Activated B cell treated with CpG ODN at 0.5 μM for 24 hours (primary cell): ENCODE measurements around the gene FBXO24. TPM values are rescaled to one million over a fixed set of nuclear protein-coding genes. Genes with fewer than 3 reads are reported as not detected.

Experiments used
- ATAC-seq: fragments of 200-7000 bp; cut with Tn5 transposase; one replicate; pipeline ENCODE4 v1.10.0; 2021; ENCODE audit warnings: low read depth, mild to moderate bottlenecking, moderate library complexity
- CTCF ChIA-PET: fragments of 350-600 bp; sonication (Branson Sonifier 250); formaldehyde crosslinking; loops from one replicate; lab custom pipeline; 2021; ENCODE audit warnings: antibody characterized with exemption; lab: Charles Lee
- POLR2A ChIA-PET: fragments of 350-600 bp; sonication (Branson Sonifier 250); formaldehyde crosslinking; loops from one replicate; lab custom pipeline; 2021; ENCODE audit warnings: antibody characterized with exemption; lab: Charles Lee
- DNase-seq: peaks from one replicate; pipeline ENCODE4 v3.0.0; 2022
- H3K27ac Mint-ChIP-seq: one replicate; pipeline ENCODE4 v1.8.0; 2020; ENCODE audit warnings: mixed read lengths
- H3K27me3 Mint-ChIP-seq: one replicate; pipeline ENCODE4 v1.8.0; 2021; ENCODE audit warnings: mixed read lengths
- H3K36me3 Mint-ChIP-seq: one replicate; pipeline ENCODE4 v1.8.0; 2021; ENCODE audit warnings: low read depth, mixed read lengths
- H3K4me1 Mint-ChIP-seq: one replicate; pipeline ENCODE4 v1.8.0; 2021; ENCODE audit warnings: mixed read lengths
- H3K4me3 Mint-ChIP-seq: one replicate; pipeline ENCODE4 v1.8.0; 2020; ENCODE audit warnings: mild to moderate bottlenecking, mixed read lengths
- H3K9me3 Mint-ChIP-seq: one replicate; pipeline ENCODE4 v1.8.0; 2020; ENCODE audit warnings: mixed read lengths
- CTCF ChIP-seq: fragments of 200-600 bp; IDR thresholded peaks from one replicate; pipeline ENCODE4 v1.8.0; 2022; ENCODE audit warnings: antibody characterized with exemption, mild to moderate bottlenecking
- intact Hi-C: fragments of 100-400 bp; cut with micrococcal nuclease; formaldehyde crosslinking; loops from one replicate; pipeline ENCODE4 v1.15.1; 2024
- total RNA-seq: library from RNA; stranded (reverse); gene quantifications from 2 replicates; pipeline ENCODE4 v1.2.3, GENCODE V29; 2022

The FBXO24 gene
- total RNA-seq, 1 donor from 2014 or later = 1.9 TPM

DNA sequence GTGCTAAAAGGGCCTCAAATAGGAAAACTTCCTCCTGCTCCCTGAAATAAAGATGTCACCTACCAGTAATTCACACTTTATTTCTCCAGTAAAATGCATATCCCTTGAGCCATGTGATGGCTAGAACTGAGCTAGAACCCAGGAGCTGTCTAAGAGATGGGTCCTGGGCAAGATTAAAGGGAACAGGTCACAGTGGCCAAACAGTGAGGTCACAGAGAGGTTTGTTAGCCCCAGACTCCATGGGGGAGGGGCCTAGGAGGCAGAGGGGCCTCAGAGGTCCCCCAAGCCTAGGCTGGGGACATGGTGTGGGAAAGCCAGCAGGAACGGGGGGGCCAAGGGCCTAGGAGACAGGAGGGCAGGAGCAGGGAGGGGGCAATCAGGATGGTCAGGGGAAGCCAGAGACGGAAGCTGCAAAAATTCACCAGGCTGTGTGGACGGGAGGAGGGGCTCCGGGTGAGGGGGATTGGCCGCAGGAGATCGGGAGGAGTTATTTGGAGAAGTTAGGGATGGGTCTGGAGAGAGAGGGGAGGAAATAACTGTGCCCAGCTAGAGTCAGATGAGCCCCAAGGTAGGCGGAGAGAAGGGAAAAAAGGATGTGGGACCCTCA lies 3.3 kb downstream of the FBXO24 start:
- Mint-ChIP-seq H3K27me3 (peaks cover 11% of the 10 kb centered on the region), H3K27ac (no peak overlapping the region), H3K4me1 (peaks cover 15% of the 10 kb centered on the region), H3K9me3 (no peaks in the 10 kb centered on the region), H3K36me3 (peaks cover 4% of the 10 kb centered on the region), H3K4me3 (no peak overlapping the region)
- intact Hi-C loops = loop anchor here (5.0 kb wide), 3 partner anchors 103 to 1447 kb away; partner anchors contain the start of genes GIGYF1, SMURF1 and TRAPPC14
- ChIA-PET CTCF (interaction anchor here (0.9 to 1.9 kb wide), 5 partner anchors 13 to 102 kb away, joined by 3 to 24 read pairs (median 4); partner anchors contain the start of gene PCOLCE), POLR2A (interaction anchor here (0.7 to 1.3 kb wide), 2 partner anchors 84 to 441 kb away, joined by 3 read pairs; partner anchors contain the start of genes GNB2 and LAMTOR4)
- ATAC-seq = no peak
- no peak for DNase-seq
- no peak for TF ChIP-seq CTCF

GRCh38 chr7:100590077-100590737 lies 4.1 kb downstream of the FBXO24 start:
- H3K27ac Mint-ChIP-seq = no peak overlapping the region
- DNase-seq (no peak), ATAC-seq (no peak)
- CTCF ChIA-PET = interaction anchor here (1.9 kb wide), 1 partner anchor 26 kb away, joined by 24 read pairs; no protein-coding TSS in a partner anchor
- TF ChIP-seq CTCF = no peak
- H3K27me3 Mint-ChIP-seq = peaks cover 11% of the 10 kb centered on the region
- H3K9me3 Mint-ChIP-seq = no peaks in the 10 kb centered on the region
- no peak overlapping the region for H3K4me3 Mint-ChIP-seq
- peaks cover 7% of the 10 kb centered on the region for H3K4me1 Mint-ChIP-seq
- POLR2A ChIA-PET = no interaction called here
- intact Hi-C loops = no loop called here
- H3K36me3 Mint-ChIP-seq = peaks cover 4% of the 10 kb centered on the region

DNA sequence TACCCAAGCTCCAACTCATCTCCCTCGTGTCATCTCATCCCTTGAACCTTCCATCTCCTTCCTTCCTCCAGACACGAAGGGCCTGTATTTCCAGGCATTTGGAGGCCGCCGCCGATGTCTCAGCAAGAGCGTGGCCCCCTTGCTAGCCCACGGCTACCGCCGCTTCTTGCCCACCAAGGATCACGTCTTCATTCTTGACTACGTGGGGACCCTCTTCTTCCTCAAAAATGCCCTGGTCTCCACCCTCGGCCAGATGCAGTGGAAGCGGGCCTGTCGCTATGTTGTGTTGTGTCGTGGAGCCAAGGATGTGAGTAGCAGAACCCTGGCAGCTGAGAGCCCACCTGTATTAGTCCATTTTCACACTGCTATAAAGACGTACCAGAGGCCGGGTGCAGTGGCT lies 5.5 kb downstream of the FBXO24 start:
- DNase-seq = no peak
- H3K27ac Mint-ChIP-seq = no peak overlapping the region
- ATAC-seq = no peak
- intact Hi-C loops = no loop called here
- peaks cover 11% of the 10 kb centered on the region for H3K27me3 Mint-ChIP-seq
- POLR2A ChIA-PET = interaction anchor here (0.6 to 0.7 kb wide), 3 partner anchors 31 to 261 kb away, joined by 3 to 4 read pairs (median 4); no protein-coding TSS in a partner anchor
- H3K4me1 Mint-ChIP-seq = peaks cover under 1% of the 10 kb centered on the region
- H3K36me3 Mint-ChIP-seq = peaks cover under 1% of the 10 kb centered on the region
- H3K9me3 Mint-ChIP-seq = no peaks in the 10 kb centered on the region
- H3K4me3 Mint-ChIP-seq = no peak overlapping the region
- no peak for TF ChIP-seq CTCF
- CTCF ChIA-PET = no interaction called here

- CTCF ChIA-PET = no interaction called here
- Mint-ChIP-seq H3K27me3 (peaks cover 10% of the 10 kb centered on the region), H3K36me3 (no peaks in the 10 kb centered on the region), H3K9me3 (no peaks in the 10 kb centered on the region), H3K4me3 (no peak overlapping the region), H3K4me1 (no peaks in the 10 kb centered on the region), H3K27ac (no peak overlapping the region)
- POLR2A ChIA-PET = interaction anchor here (0.7 to 1.2 kb wide), 2 partner anchors 11 to 40 kb away, joined by 3 read pairs; no protein-coding TSS in a partner anchor
- ATAC-seq = no peak
- TF ChIP-seq CTCF = no peak
- intact Hi-C loops = no loop called here
- DNase-seq = no peak
Observed at GRCh38 chr7:100595188-100595587, 9.1 kb downstream of the FBXO24 start.

GRCh38 chr7:100598425-100598824 lies 12.3 kb downstream of the FBXO24 start:
- H3K4me1 Mint-ChIP-seq = no peaks in the 10 kb centered on the region
- POLR2A ChIA-PET = interaction anchor here (0.5 to 1.7 kb wide), 4 partner anchors 10 to 13 kb away, joined by 5 to 9 read pairs (median 6); partner anchors contain the start of genes FBXO24 and LRCH4
- no peak for DNase-seq
- intact Hi-C loops = no loop called here
- no peak for TF ChIP-seq CTCF
- H3K27ac Mint-ChIP-seq = no peak overlapping the region
- H3K4me3 Mint-ChIP-seq = no peak overlapping the region
- no peaks in the 10 kb centered on the region for H3K9me3 Mint-ChIP-seq
- CTCF ChIA-PET = interaction anchor here (1.5 kb wide), 1 partner anchor 10 kb away, joined by 5 read pairs; no protein-coding TSS in a partner anchor
- no peaks in the 10 kb centered on the region for H3K36me3 Mint-ChIP-seq
- no peak for ATAC-seq
- no peaks in the 10 kb centered on the region for H3K27me3 Mint-ChIP-seq
